KMS-11 (cell line): ENCODE measurements around the gene EXOC3L4.

ENCODE experiments used
- H2AFZ ChIP-seq: fragments of 200-600 bp; sonication (generic); 2 replicates; pipeline ENCODE4 v1.6.1; 2016; ENCODE audit warnings: antibody characterized with exemption, mixed run types, low read depth
- H3K27ac ChIP-seq: fragments of 200-600 bp; sonication (generic); 2 replicates; pipeline ENCODE4 v1.6.1; 2016; ENCODE audit warnings: mild to moderate bottlenecking, mixed run types
- H3K27me3 ChIP-seq: fragments of 200-600 bp; sonication (generic); 2 replicates; pipeline ENCODE4 v1.6.1; 2017; ENCODE audit warnings: mild to moderate bottlenecking, low read depth, mixed run types, moderate library complexity; ENCODE audit not compliant: insufficient read depth
- H3K36me3 ChIP-seq: fragments of 200-600 bp; sonication (generic); 2 replicates; pipeline ENCODE4 v1.6.1; 2017; ENCODE audit warnings: mild to moderate bottlenecking, mixed run types; ENCODE audit not compliant: insufficient read depth
- H3K4me1 ChIP-seq: fragments of 200-600 bp; sonication (generic); 2 replicates; pipeline ENCODE4 v1.6.1; 2016; ENCODE audit warnings: mild to moderate bottlenecking, low read depth, mixed run types; ENCODE audit not compliant: poor library complexity, severe bottlenecking
- H3K4me2 ChIP-seq: fragments of 200-600 bp; sonication (generic); 2 replicates; pipeline ENCODE4 v1.7.0; 2016; ENCODE audit warnings: mild to moderate bottlenecking, mixed run types
- H3K4me3 ChIP-seq: fragments of 200-600 bp; sonication (generic); IDR thresholded peaks from 2 replicates; pipeline ENCODE4 v1.6.1; 2017; ENCODE audit warnings: low read depth, low read length, mixed read lengths; ENCODE audit not compliant: insufficient read depth
- H3K79me2 ChIP-seq: fragments of 200-600 bp; sonication (generic); 2 replicates; pipeline ENCODE4 v1.6.1; 2016; ENCODE audit warnings: low read depth, mixed run types; ENCODE audit not compliant: insufficient read depth
- H3K9ac ChIP-seq: fragments of 200-600 bp; sonication (generic); 2 replicates; pipeline ENCODE4 v1.6.1; 2016; ENCODE audit warnings: mild to moderate bottlenecking, mixed run types
- H4K20me1 ChIP-seq: fragments of 200-600 bp; sonication (generic); 2 replicates; pipeline ENCODE4 v1.6.1; 2016; ENCODE audit warnings: mild to moderate bottlenecking, mixed run types; ENCODE audit not compliant: insufficient read depth
- CTCF ChIP-seq: fragments of 200-600 bp; sonication (generic); conservative IDR thresholded peaks from 2 replicates; pipeline ENCODE4 v1.6.1; 2017; ENCODE audit warnings: low read depth, mild to moderate bottlenecking, antibody characterized with exemption, low read length, moderate library complexity, mixed read lengths

Gene EXOC3L4

GRCh38 chr14:103064978-103065377, 29.5 kb upstream of the EXOC3L4 start:
- no peak overlapping the region for H3K4me2 ChIP-seq
- H3K27me3 ChIP-seq: no peaks in the 10 kb centered on the region
- H2AFZ ChIP-seq: no peak overlapping the region
- H3K27ac ChIP-seq: no peak overlapping the region
- H4K20me1 ChIP-seq: no peaks in the 10 kb centered on the region
- no peak overlapping the region for H3K4me3 ChIP-seq
- H3K4me1 ChIP-seq: peaks cover 15% of the 10 kb centered on the region
- no peaks in the 10 kb centered on the region for H3K79me2 ChIP-seq
- H3K9ac ChIP-seq: no peak overlapping the region
- no peak for TF ChIP-seq CTCF
- H3K36me3 ChIP-seq: no peaks in the 10 kb centered on the region

- Histone ChIP-seq H3K36me3 (no peaks in the 10 kb centered on the region), H3K4me3 (no peak overlapping the region), H3K27me3 (no peaks in the 10 kb centered on the region), H3K27ac (no peak overlapping the region), H3K9ac (no peak overlapping the region), H3K4me1 (peaks cover 12% of the 10 kb centered on the region), H2AFZ (no peak overlapping the region), H3K79me2 (no peaks in the 10 kb centered on the region), H4K20me1 (no peaks in the 10 kb centered on the region), H3K4me2 (no peak overlapping the region)
- no peak for TF ChIP-seq CTCF
Measured at GRCh38 chr14:103065861-103066260, 28.7 kb upstream of the EXOC3L4 start.

- Histone ChIP-seq H3K36me3 (no peaks in the 10 kb centered on the region), H4K20me1 (no peaks in the 10 kb centered on the region), H3K4me2 (no peak overlapping the region), H2AFZ (no peak overlapping the region), H3K79me2 (no peaks in the 10 kb centered on the region), H3K4me3 (no peak overlapping the region), H3K27ac (no peak overlapping the region), H3K27me3 (no peaks in the 10 kb centered on the region), H3K4me1 (peaks cover 7% of the 10 kb centered on the region), H3K9ac (no peak overlapping the region)
- TF ChIP-seq CTCF: no peak
Measured at GRCh38 chr14:103066399-103066798, 28.1 kb upstream of the EXOC3L4 start.

- Histone ChIP-seq H3K79me2 (no peaks in the 10 kb centered on the region), H3K4me1 (no peaks in the 10 kb centered on the region), H3K36me3 (no peaks in the 10 kb centered on the region), H3K4me2 (no peak overlapping the region), H3K4me3 (no peak overlapping the region), H4K20me1 (no peaks in the 10 kb centered on the region), H3K27me3 (no peaks in the 10 kb centered on the region), H3K9ac (no peak overlapping the region), H3K27ac (no peak overlapping the region), H2AFZ (no peak overlapping the region)
- no peak for TF ChIP-seq CTCF
Measured at GRCh38 chr14:103067231-103067954, 27.1 kb upstream of the EXOC3L4 start.
